NB4 (cell line): ENCODE results near the gene GOLGA6C.

Experiments
- DNase-seq: peaks from one replicate; pipeline ENCODE4 v3.0.0; 2010; ENCODE audit warnings: low read depth
- H3K4me3 ChIP-seq: one replicate; pipeline ENCODE4 v1.5.1; 2011; ENCODE audit warnings: mild to moderate bottlenecking, low read depth, low read length, moderate library complexity
- CTCF ChIP-seq: IDR thresholded peaks from one replicate; pipeline ENCODE4 v1.5.1; 2012; ENCODE audit warnings: low read depth, low read length
- MAX ChIP-seq: IDR thresholded peaks from 2 replicates; pipeline ENCODE4 v1.6.1; 2011; ENCODE audit warnings: low read depth, low read length
- MYC ChIP-seq: IDR thresholded peaks from 2 replicates; pipeline ENCODE4 v1.6.1; 2011; ENCODE audit warnings: low read depth, low read length
- POLR2A ChIP-seq: IDR thresholded peaks from 2 replicates; pipeline ENCODE4 v1.6.1; 2011; ENCODE audit warnings: mild to moderate bottlenecking; ENCODE audit not compliant: insufficient read length; ENCODE audit errors: extremely low read depth

GOLGA6C gene

GRCh38 chr15:75232826-75233503, 25.2 kb upstream of the GOLGA6C start:
- TF ChIP-seq MAX (no peak), POLR2A (no peak)
- no peak overlapping the region for H3K4me3 ChIP-seq
- no peak for DNase-seq

- no peak for TF ChIP-seq POLR2A
- no peak for TF ChIP-seq MAX
- TF ChIP-seq MYC = no peak
- TF ChIP-seq CTCF = no peak
- no peak for DNase-seq
- no peak overlapping the region for H3K4me3 ChIP-seq
Observed at GRCh38 chr15:75233504-75234190, 24.5 kb upstream of the GOLGA6C start.

- no peak overlapping the region for H3K4me3 ChIP-seq
- TF ChIP-seq CTCF = no peak
- no peak for TF ChIP-seq MYC
- TF ChIP-seq POLR2A = no peak
- no peak for TF ChIP-seq MAX
Observed at GRCh38 chr15:75234191-75234810, 23.8 kb upstream of the GOLGA6C start.

GRCh38 chr15:75235051-75235673, 23.0 kb upstream of the GOLGA6C start:
- TF ChIP-seq MAX = no peak
- no peak for TF ChIP-seq POLR2A
- TF ChIP-seq CTCF = no peak
- no peak for TF ChIP-seq MYC
- no peak overlapping the region for H3K4me3 ChIP-seq
- DNase-seq = no peak

More at GRCh38 chr15:75234191-75234810, 23.8 kb upstream of the GOLGA6C start:
- DNase-seq = no peak

GRCh38 chr15:75235760-75236729, 22.1 kb upstream of the GOLGA6C start:
- no peak for DNase-seq
- TF ChIP-seq CTCF = no peak
- no peak for TF ChIP-seq POLR2A
- no peak for TF ChIP-seq MYC
- no peak for TF ChIP-seq MAX
- no peak overlapping the region for H3K4me3 ChIP-seq
